ENCODE results near the gene RAB3GAP1.
"Not testable (repeated sequence)": the region's sequence is repeated elsewhere in the genome, so short reads cannot be mapped to it uniquely, and the experiment has no call there.

RAB3GAP1 gene

DNA sequence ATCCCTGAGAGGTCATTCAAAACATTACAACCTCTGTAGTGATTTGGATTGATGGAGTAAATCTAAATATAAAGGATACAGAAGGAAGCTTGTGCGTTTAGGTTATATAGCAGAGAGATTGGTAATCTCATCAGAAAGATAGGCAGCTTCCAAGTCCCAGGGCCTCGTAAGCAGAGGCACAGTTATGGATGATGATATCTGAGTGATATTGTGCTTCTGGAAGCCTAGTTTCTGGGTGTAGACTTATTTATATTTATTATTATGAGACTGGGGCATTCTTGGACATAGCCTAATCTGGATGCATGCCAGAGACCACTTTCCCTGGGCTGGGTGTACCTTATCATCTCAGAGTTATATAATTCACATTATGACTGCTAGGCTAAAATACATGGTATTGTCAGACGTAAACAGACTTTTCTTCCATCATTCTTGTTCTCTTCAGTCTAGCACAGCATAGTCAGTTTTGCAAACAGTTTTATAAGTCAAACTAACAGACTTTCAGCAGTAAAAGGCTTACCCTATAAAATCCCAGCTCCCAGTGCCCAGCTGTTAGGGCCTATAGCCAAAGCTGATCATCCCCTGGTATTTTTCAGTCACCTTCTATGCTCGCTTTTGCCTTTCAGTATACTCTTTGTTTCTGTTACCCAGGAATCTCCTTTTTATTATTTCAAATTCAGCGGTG is 47.9 kb downstream of the RAB3GAP1 start:
- Histone ChIP-seq H3K27me3 (ENCODE audit: control insufficient read depth in 5 of 5, insufficient read depth in 4 of 5, low read length in 5 of 5) (no peaks in the 10 kb centered on the region), H3K9me3 (ENCODE audit: control insufficient read depth in 5 of 5, low read length in 5 of 5) (no peaks in the 10 kb centered on the region), H3K36me3 (ENCODE audit: control insufficient read depth in 5 of 5, insufficient read depth in 5 of 5, low read length in 5 of 5) (peaks cover under 1 to 15% (median 7%) of the 10 kb centered on the region in 5 donors), H3K9ac (ENCODE audit: low read length in 5 of 5) (peak overlapping the region in 1 of 5 donors; percentile 3), H3K4me3 (ENCODE audit: low read depth in 1 of 5, low read length in 5 of 5) (no peak overlapping the region), H3K27ac (ENCODE audit: low read depth, low read length) (no peak overlapping the region), H3K4me1 (ENCODE audit: control insufficient read depth in 5 of 5, insufficient read depth in 5 of 5, low read length in 5 of 5) (no peaks in the 10 kb centered on the region)

DNA sequence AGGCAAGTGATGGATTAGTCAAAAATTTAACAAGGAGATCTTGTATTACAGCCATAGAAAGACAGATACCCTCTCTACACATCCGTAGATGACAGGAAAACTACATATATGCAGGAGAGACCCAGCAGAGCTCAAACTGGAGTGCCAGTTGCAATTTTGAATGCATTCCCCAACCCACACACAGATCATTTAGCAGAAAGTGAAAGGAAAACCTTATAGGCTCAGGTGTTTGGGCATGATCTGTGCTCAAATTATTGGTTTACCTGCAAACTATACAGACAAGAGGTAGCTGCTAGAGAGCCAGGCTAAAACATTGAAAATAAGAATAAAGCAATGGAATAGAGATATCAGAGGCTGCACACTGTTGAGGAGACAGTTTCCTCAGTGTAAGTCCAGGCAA is 51.8 kb downstream of the RAB3GAP1 start:
- H3K27ac ChIP-seq (ENCODE audit: low read depth, low read length): no peak overlapping the region
- no peaks in the 10 kb centered on the region for H3K4me1 ChIP-seq (ENCODE audit: control insufficient read depth in 5 of 5, insufficient read depth in 5 of 5, low read length in 5 of 5)
- H3K4me3 ChIP-seq (ENCODE audit: low read depth in 1 of 5, low read length in 5 of 5): no peak overlapping the region
- H3K36me3 ChIP-seq (ENCODE audit: control insufficient read depth in 5 of 5, insufficient read depth in 5 of 5, low read length in 5 of 5): peaks cover 0 to 4% (median 3%) of the 10 kb centered on the region in 5 donors
- H3K27me3 ChIP-seq (ENCODE audit: control insufficient read depth in 5 of 5, insufficient read depth in 4 of 5, low read length in 5 of 5): no peaks in the 10 kb centered on the region
- H3K9me3 ChIP-seq (ENCODE audit: control insufficient read depth in 5 of 5, low read length in 5 of 5): no peaks in the 10 kb centered on the region
- no peak overlapping the region for H3K9ac ChIP-seq (ENCODE audit: low read length in 5 of 5)

DNA sequence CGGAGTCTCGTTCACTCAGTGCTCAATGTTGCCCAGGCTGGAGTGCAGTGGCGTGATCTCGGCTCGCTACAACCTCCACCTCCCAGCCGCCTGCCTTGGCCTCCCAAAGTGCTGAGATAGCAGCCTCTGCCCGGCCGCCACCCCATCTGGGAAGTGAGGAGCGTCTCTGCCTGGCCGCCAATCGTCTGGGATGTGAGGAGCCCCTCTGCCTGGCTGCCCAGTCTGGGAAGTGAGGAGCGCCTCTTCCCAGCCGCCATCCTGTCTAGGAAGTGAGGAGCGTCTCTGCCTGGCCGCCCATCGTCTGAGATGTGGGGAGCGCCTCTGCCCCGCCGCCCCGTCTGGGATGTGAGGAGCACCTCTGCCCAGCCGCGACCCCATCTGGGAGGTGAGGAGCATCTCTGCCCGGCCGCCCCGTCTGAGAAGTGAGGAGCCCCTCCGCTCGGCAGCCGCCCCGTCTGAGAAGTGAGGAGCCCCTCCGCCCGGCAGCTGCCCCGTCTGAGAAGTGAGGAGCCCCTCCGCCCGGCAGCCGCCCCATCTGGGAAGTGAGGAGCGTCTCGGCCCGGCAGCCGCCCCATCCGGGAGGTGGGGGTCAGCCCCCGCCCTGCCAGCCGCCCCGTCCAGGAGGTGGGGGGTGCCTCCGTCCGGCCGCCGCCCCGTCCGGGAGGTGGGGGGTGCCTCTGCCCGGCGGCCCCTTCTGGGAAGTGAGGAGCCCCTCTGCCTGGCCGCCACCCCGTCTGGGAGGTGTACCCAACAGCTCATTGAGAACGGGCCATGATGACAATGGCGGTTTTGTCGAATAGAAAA is 53.6 kb downstream of the RAB3GAP1 start:
- H3K36me3 ChIP-seq (ENCODE audit: control insufficient read depth in 5 of 5, insufficient read depth in 5 of 5, low read length in 5 of 5); H3K9me3 ChIP-seq (ENCODE audit: control insufficient read depth in 5 of 5, low read length in 5 of 5); H3K27me3 ChIP-seq (ENCODE audit: control insufficient read depth in 5 of 5, insufficient read depth in 4 of 5, low read length in 5 of 5); H3K4me1 ChIP-seq (ENCODE audit: control insufficient read depth in 5 of 5, insufficient read depth in 5 of 5, low read length in 5 of 5); H3K4me3 ChIP-seq (ENCODE audit: low read depth in 1 of 5, low read length in 5 of 5); H3K9ac ChIP-seq (ENCODE audit: low read length in 5 of 5); H3K27ac ChIP-seq (ENCODE audit: low read depth, low read length): not testable (repeated sequence)

DNA sequence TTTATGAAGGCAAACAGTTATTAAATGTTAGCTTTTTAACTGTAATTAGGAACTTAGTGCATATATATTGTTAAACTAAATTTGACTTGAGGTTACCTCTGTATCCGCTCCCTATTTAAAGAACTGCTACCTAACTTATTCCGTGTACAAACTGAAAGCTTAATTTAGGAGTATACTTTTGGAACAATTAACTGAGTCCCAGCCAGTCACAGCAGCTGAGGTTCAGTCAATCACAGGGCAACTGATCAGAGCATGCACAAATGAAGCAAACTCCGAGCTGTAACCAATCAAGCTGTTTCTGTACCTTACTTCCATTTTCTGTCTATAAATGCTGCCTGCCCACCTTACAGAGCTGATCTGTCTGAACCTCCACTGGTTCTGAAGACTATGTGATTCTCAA is 61.2 kb downstream of the RAB3GAP1 start:
- no peaks in the 10 kb centered on the region for H3K4me1 ChIP-seq (ENCODE audit: control insufficient read depth in 5 of 5, insufficient read depth in 5 of 5, low read length in 5 of 5)
- H3K36me3 ChIP-seq (ENCODE audit: control insufficient read depth in 5 of 5, insufficient read depth in 5 of 5, low read length in 5 of 5): peaks cover 23 to 30% (median 27%) of the 10 kb centered on the region in 5 donors
- no peaks in the 10 kb centered on the region for H3K27me3 ChIP-seq (ENCODE audit: control insufficient read depth in 5 of 5, insufficient read depth in 4 of 5, low read length in 5 of 5)
- H3K27ac ChIP-seq (ENCODE audit: low read depth, low read length): no peak overlapping the region
- H3K9ac ChIP-seq (ENCODE audit: low read length in 5 of 5): no peak overlapping the region
- H3K9me3 ChIP-seq (ENCODE audit: control insufficient read depth in 5 of 5, low read length in 5 of 5): peaks cover 0 to 6% (median 4%) of the 10 kb centered on the region in 5 donors
- no peak overlapping the region for H3K4me3 ChIP-seq (ENCODE audit: low read depth in 1 of 5, low read length in 5 of 5)

DNA sequence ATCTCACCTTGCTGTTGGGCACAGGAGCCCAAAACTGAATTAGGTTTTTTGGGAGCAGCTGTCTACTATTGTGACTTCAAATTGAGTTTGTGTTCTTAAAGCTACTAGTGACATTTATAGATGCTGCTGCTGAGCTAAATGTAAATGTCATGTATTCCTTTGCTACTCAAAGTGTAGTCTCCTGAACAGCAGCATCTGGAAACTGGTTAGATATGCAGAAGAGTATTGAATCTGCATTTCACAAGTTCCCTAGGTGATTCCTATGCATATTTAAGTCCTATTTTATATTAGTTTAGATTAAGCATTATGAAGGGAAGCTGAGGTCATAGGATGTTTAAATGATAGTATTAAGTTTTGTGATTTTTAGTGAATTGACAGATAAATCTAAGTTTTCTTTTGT is 67.5 kb downstream of the RAB3GAP1 start:
- Histone ChIP-seq H3K9ac (ENCODE audit: low read length in 5 of 5) (no peak overlapping the region), H3K36me3 (ENCODE audit: control insufficient read depth in 5 of 5, insufficient read depth in 5 of 5, low read length in 5 of 5) (peaks cover 16 to 26% (median 21%) of the 10 kb centered on the region in 5 donors), H3K4me1 (ENCODE audit: control insufficient read depth in 5 of 5, insufficient read depth in 5 of 5, low read length in 5 of 5) (no peaks in the 10 kb centered on the region), H3K4me3 (ENCODE audit: low read depth in 1 of 5, low read length in 5 of 5) (no peak overlapping the region), H3K9me3 (ENCODE audit: control insufficient read depth in 5 of 5, low read length in 5 of 5) (peaks cover 0 to 6% (median 4%) of the 10 kb centered on the region in 5 donors), H3K27ac (ENCODE audit: low read depth, low read length) (no peak overlapping the region), H3K27me3 (ENCODE audit: control insufficient read depth in 5 of 5, insufficient read depth in 4 of 5, low read length in 5 of 5) (no peaks in the 10 kb centered on the region)

DNA sequence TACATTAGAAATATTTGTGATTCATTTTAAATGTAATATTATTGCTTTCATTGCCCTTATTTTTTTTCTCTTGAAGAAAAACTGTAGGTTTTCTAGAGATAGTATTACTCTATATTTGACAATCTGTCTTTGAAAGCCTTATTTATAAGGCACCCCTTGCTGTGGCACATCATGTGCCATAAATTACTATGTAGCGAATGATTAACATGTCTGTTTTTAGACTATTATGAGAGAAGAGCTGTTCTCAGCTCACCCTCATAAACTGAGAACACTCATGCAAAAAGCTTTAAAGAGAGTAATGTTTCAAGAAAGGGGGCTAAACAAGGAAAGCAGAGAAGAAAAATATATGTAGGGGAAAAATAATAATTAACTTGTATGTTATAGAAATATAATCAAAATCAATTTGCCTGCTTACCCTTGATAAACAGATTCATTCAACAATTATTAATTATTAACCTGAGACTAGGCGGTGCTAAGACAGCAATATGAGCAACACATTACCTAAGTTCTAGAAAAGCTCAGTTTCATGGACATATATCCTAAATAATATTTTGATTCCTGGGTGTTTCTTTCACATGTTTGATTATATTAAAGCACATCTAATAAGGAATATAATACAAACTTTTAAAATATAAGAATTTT is 69.0 kb downstream of the RAB3GAP1 start:
- Histone ChIP-seq H3K4me3 (ENCODE audit: low read depth in 1 of 5, low read length in 5 of 5) (no peak overlapping the region), H3K36me3 (ENCODE audit: control insufficient read depth in 5 of 5, insufficient read depth in 5 of 5, low read length in 5 of 5) (peaks cover 19 to 29% (median 25%) of the 10 kb centered on the region in 5 donors), H3K4me1 (ENCODE audit: control insufficient read depth in 5 of 5, insufficient read depth in 5 of 5, low read length in 5 of 5) (no peaks in the 10 kb centered on the region), H3K27me3 (ENCODE audit: control insufficient read depth in 5 of 5, insufficient read depth in 4 of 5, low read length in 5 of 5) (no peaks in the 10 kb centered on the region), H3K9me3 (ENCODE audit: control insufficient read depth in 5 of 5, low read length in 5 of 5) (peaks cover 0 to 6% (median 4%) of the 10 kb centered on the region in 5 donors), H3K9ac (ENCODE audit: low read length in 5 of 5) (no peak overlapping the region), H3K27ac (ENCODE audit: low read depth, low read length) (no peak overlapping the region)

DNA sequence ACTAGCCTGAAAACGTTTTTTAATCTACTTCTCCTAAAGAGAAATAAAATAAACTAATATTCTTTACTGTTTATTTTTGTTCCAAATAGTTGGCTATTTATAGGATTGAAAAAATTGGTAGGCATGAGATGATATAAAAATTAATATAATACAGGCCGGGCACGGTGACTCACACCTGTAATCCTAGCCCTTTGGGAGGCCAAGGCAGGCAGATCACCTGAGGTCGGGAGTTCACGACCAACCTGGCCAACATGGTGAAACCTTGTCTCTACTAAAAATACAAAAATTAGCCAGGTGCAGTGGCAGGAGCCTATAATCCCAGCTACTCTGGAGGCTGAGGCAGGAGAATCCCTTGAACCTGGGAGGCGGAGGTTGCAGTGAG is 69.6 kb downstream of the RAB3GAP1 start:
- not testable (repeated sequence) for H3K9ac ChIP-seq (ENCODE audit: low read length in 5 of 5); H3K4me1 ChIP-seq (ENCODE audit: control insufficient read depth in 5 of 5, insufficient read depth in 5 of 5, low read length in 5 of 5); H3K27me3 ChIP-seq (ENCODE audit: control insufficient read depth in 5 of 5, insufficient read depth in 4 of 5, low read length in 5 of 5); H3K27ac ChIP-seq (ENCODE audit: low read depth, low read length); H3K4me3 ChIP-seq (ENCODE audit: low read depth in 1 of 5, low read length in 5 of 5); H3K9me3 ChIP-seq (ENCODE audit: control insufficient read depth in 5 of 5, low read length in 5 of 5)
- peaks cover 24 to 33% (median 30%) of the 10 kb centered on the region in 5 donors for H3K36me3 ChIP-seq (ENCODE audit: control insufficient read depth in 5 of 5, insufficient read depth in 5 of 5, low read length in 5 of 5)

DNA sequence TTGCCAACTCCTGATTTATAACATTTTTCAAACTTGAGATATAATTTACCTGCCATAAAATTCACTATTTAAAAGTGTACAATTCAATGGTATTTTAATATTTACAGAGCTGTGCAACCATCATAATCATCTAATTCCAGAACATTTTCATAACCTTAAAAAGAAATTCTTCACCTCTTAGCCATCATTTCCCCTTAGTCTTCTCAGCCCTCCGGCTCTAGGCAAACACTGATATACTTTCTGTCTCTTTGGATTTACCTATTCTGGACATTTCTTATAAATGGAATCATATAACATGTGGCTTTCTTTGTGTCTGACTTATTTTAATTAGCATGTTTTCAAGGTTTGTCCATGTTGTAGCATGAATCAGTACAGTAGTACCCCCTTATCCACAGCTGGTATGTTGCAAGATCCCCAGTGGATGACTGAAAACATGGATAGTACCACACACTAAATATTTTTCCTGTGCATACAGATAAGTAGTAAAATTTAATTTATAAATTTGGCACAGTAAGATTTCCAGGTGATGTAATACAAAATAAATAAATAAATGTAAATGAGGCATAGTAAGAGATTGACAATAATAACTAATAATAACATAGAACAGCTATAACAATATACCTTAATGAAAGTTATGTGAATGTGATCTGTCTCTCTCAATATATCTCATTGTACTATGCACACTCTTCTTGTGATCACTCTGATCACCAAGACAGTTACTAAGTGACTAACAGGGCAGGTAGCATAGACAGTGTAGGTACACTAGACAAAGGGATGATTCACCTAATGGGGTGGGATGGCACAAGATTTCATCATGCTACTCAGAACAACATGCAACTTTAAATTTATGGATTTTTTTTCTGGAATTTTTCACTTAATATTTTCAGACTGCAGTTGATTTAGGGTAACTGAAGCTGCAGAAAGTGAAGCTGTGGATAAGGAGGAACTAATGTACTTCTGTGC is 73.1 kb downstream of the RAB3GAP1 start:
- peaks cover 30 to 43% (median 42%) of the 10 kb centered on the region in 5 donors for H3K36me3 ChIP-seq (ENCODE audit: control insufficient read depth in 5 of 5, insufficient read depth in 5 of 5, low read length in 5 of 5)
- H3K27ac ChIP-seq (ENCODE audit: low read depth, low read length): no peak overlapping the region
- no peak overlapping the region for H3K9ac ChIP-seq (ENCODE audit: low read length in 5 of 5)
- no peaks in the 10 kb centered on the region for H3K27me3 ChIP-seq (ENCODE audit: control insufficient read depth in 5 of 5, insufficient read depth in 4 of 5, low read length in 5 of 5)
- H3K9me3 ChIP-seq (ENCODE audit: control insufficient read depth in 5 of 5, low read length in 5 of 5): no peaks in the 10 kb centered on the region
- H3K4me3 ChIP-seq (ENCODE audit: low read depth in 1 of 5, low read length in 5 of 5): no peak overlapping the region
- H3K4me1 ChIP-seq (ENCODE audit: control insufficient read depth in 5 of 5, insufficient read depth in 5 of 5, low read length in 5 of 5): no peaks in the 10 kb centered on the region

DNA sequence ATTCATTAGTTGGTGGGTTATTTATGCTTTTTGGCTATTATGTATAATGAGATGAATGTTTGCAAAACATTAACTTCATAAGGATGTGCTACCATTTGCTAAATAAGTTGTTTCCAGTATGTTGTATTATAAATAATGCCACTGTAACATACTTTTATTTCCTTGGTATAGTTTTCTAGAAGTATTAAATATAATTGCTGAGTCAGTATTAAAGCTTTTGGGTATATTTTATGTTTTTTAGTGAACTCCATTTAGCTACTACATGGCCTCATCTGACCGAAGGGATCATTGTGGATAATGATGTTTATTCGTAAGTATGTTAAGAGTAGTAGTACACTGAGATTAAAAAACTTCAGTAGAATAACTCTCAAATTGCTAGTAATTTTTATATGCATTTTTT is 73.8 kb downstream of the RAB3GAP1 start:
- H3K4me1 ChIP-seq (ENCODE audit: control insufficient read depth in 5 of 5, insufficient read depth in 5 of 5, low read length in 5 of 5): no peaks in the 10 kb centered on the region
- peaks cover 36 to 48% (median 41%) of the 10 kb centered on the region in 5 donors for H3K36me3 ChIP-seq (ENCODE audit: control insufficient read depth in 5 of 5, insufficient read depth in 5 of 5, low read length in 5 of 5)
- no peak overlapping the region for H3K27ac ChIP-seq (ENCODE audit: low read depth, low read length)
- no peaks in the 10 kb centered on the region for H3K27me3 ChIP-seq (ENCODE audit: control insufficient read depth in 5 of 5, insufficient read depth in 4 of 5, low read length in 5 of 5)
- no peak overlapping the region for H3K9ac ChIP-seq (ENCODE audit: low read length in 5 of 5)
- no peak overlapping the region for H3K4me3 ChIP-seq (ENCODE audit: low read depth in 1 of 5, low read length in 5 of 5)
- H3K9me3 ChIP-seq (ENCODE audit: control insufficient read depth in 5 of 5, low read length in 5 of 5): no peaks in the 10 kb centered on the region
